ENCODE data around the gene RRAS.

The RRAS gene

GRCh38 chr19:49640113-49640898 lies at the start of gene RRAS:
RRAS (minus strand) TSS chr19:49640143; CDS start chr19:49640098, 45 bp downstream.
- DNase-seq: peak; percentile 99

GRCh38 chr19:49689133-49690078 lies 49.5 kb upstream of the RRAS start, which contains the start of gene ADM5:
ADM5 (plus strand) TSS chr19:49689594; CDS start chr19:49689838, 244 bp downstream.
- no peak for DNase-seq

GRCh38 chr19:49688531-49689132 lies 48.7 kb upstream of the RRAS start:
- no peak for DNase-seq

GRCh38 chr19:49687566-49688316 lies 47.8 kb upstream of the RRAS start:
- no peak for DNase-seq

GRCh38 chr19:49687150-49687549 lies 47.2 kb upstream of the RRAS start:
- DNase-seq: no peak

- no peak for DNase-seq
Measured at GRCh38 chr19:49686503-49687088, 46.7 kb upstream of the RRAS start.

- no peak for DNase-seq
Measured at GRCh38 chr19:49685845-49686332, 45.9 kb upstream of the RRAS start.

GRCh38 chr19:49684983-49685553 lies 45.1 kb upstream of the RRAS start:
- DNase-seq: no peak

- DNase-seq: no peak
Measured at GRCh38 chr19:49684251-49684982, 44.5 kb upstream of the RRAS start.

GRCh38 chr19:49683814-49684250 lies 43.9 kb upstream of the RRAS start:
- DNase-seq: no peak

GRCh38 chr19:49682274-49682673 lies 42.3 kb upstream of the RRAS start:
- no peak for DNase-seq

GRCh38 chr19:49681830-49682229 lies 41.9 kb upstream of the RRAS start:
- no peak for DNase-seq

GRCh38 chr19:49680421-49681351 lies 40.7 kb upstream of the RRAS start:
- DNase-seq: peak; percentile 58

- no peak for DNase-seq
Measured at GRCh38 chr19:49679771-49680413, 39.9 kb upstream of the RRAS start.

- no peak for DNase-seq
Measured at GRCh38 chr19:49678985-49679770, 39.2 kb upstream of the RRAS start.

- DNase-seq: peak; percentile 13
Measured at GRCh38 chr19:49677901-49678674, 38.1 kb upstream of the RRAS start.

- DNase-seq: no peak
Measured at GRCh38 chr19:49677231-49677900, 37.4 kb upstream of the RRAS start, which contains the start of gene PRMT1. PRMT1 (plus strand) TSS chr19:49677271; CDS start chr19:49677281, 10 bp downstream.

Measured in GF-D8 (cell line).